GM21717 (cell line): ENCODE results near the gene NBL1.

Source experiments
- ATAC-seq: cut with Tn5 transposase; IDR thresholded peaks from one replicate; pipeline ENCODE4 v1.9.1; 2021; ENCODE audit warnings: mild to moderate bottlenecking, moderate library complexity; ENCODE audit not compliant: unreplicated experiment

The NBL1 gene

DNA sequence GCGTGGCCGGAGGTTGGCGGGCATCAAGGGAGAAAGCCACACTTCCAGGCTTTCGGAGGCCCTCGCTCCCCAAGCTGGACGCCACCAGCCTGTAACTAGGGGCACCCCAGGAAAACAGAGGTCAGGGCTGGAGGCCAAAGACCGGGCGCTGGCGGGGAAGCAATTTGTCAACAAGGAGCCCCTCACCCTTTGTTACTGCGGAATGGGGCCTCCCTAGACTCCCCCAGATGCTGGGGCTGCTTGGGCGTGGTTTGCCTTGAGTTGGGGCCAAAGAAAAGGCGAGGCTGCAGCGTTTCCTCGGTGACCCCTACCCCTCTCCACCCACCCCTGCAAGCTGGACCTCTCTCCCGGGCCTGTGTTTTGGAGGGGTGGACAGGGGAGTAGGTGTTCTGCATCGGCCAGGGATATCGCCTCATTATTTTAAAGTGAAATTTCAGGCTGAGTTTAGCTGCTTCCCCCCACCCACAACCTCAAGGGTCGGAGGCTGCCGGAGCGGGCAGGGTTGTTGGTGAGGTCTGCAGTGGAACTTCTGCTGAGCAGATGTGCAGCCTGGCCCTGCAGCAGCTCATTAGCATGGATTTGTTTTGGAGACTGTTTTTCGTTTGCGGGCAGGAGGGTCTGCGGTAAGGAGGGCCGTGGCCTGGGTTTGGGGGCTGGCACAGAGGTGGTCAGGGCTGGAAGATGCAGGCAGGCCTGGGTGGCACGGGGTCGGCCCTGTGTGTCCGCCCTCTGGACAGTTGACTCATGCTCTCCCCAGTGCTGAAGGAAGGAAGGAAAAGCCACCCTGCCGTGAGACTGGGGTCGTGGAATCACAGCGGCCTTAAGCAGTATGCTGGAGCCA, 1.5 kb downstream of the NBL1 start:
- no peak for ATAC-seq

GRCh38 chr1:19646377-19647319, 2.5 kb downstream of the NBL1 start:
- ATAC-seq: no peak

- no peak for ATAC-seq
These were observed 3.5 kb downstream of the NBL1 start for GRCh38 chr1:19647643-19648042.

GRCh38 chr1:19648239-19648638, 4.1 kb downstream of the NBL1 start:
- no peak for ATAC-seq

DNA sequence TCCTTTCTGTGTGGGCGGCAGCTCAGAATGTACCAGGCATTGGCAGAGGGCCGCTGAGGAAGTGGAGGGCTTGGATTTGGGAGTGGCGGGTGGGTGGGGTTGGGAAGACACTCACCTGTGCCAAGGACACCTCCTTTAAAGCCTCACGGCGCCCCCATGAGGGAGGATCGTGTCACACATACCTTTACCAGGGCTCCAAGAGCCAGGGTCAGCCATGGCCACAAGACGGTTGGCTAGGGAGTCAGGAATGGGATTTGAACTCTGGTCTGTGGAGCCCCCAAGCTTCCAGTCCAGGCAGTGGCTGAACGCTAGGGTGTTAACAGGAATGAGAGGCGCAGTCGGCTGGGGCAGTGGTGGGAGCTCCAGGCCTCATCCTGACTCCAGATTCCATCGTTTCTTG, 4.6 kb downstream of the NBL1 start:
- ATAC-seq: no peak

DNA sequence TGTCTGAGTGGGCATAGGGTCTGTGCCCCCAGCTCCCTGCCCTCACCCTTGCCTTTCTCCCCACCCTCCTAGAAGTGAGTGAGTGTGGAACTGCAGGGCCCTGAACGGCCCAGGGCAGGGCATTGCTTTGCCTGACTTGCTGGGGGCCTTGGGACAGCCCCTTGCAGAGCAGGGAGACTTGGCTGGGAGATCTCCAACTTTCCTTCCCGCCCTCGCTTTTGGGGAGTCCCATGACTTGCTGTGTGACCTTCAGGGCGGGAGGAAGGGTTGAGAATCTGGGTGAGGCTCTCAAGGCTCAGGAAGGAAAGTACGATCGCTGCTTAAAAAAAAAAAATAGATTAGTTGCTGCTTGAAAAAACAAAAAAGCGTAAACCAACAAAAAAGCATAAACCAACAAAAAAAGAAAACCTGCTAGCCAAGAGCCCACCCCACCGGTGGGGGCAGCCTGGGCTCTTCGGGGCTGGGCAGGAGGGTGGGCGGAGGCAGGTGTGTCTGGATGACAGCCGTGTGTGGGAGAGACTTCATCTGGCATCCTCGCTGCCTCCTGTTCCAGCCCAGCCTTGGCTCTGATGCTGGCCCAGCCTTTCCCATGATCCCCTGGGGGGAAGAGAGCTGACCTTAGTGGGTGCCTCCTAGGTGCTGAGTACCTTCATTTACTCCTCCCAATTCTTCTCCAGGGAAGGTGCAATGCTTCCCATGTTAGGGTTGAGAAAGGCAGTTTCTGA, 6.5 kb downstream of the NBL1 start:
- no peak for ATAC-seq

- no peak for ATAC-seq
These were observed 7.1 kb downstream of the NBL1 start for GRCh38 chr1:19651141-19651737.

DNA sequence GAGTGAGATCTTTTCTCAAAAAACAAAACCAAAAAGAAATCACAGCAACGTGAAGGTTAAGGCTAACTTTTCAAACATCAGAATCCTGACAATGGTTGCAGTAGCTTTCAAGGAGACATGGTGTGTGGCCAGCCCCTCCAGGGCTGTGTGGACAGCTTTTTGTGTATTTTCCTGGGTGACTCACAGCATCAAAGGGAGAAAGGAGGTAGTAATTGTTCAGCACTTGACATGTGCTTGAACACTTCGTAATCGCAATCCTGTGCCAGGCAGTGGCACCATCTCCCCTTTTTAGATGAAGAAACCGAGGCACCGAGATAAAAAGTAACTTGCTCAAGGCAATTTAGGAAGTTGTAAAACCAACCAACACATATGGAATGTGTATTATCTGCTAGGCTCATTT, 10.3 kb downstream of the NBL1 start:
- no peak for ATAC-seq

DNA sequence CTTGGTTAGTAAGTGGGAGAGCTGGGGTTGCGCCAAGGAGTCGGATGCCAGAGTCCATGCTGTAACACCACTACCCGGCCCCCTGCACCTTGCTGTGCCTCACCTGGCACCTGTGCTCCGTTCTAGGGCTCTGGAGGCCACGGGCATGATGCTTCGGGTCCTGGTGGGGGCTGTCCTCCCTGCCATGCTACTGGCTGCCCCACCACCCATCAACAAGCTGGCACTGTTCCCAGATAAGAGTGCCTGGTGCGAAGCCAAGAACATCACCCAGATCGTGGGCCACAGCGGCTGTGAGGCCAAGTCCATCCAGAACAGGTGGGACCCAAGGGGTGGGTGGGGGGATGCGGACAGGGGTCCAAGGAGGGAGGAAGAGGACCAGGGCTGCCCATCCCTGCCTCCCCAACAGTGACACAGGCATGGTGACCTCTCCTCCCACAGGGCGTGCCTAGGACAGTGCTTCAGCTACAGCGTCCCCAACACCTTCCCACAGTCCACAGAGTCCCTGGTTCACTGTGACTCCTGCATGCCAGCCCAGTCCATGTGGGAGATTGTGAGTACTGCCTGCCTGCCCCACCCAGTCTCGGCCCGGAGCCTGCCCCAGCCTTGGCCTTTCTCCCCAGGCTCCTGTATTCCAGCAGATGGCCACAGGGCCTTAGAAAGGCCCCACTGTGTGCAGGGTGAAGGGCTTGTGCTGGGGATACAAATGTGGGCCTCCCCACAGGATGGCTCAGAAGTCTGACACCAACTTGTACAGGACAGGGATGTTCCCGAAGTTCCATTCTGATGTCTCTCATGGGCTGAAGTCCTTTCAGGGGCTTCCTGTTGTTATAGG, 11.0 kb downstream of the NBL1 start:
- ATAC-seq: no peak

DNA sequence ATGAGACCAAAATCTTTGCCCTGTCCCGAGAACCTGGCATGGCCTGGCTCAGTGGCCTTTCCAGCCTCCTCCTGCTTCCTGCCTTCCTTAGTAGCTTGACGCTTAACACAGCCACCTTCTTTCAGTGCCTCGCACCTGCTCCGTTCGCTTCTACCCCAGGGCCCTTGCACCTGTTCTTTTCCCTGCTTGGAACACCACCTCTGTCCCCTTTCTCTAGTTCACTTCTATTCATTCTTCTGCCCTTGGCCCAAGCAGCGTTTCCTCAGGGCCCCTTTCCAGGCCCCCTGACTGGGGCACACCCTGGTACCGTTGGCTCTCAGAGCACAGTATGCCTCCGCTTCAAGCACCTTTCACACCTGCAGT, 11.6 kb downstream of the NBL1 start:
- ATAC-seq: no peak

DNA sequence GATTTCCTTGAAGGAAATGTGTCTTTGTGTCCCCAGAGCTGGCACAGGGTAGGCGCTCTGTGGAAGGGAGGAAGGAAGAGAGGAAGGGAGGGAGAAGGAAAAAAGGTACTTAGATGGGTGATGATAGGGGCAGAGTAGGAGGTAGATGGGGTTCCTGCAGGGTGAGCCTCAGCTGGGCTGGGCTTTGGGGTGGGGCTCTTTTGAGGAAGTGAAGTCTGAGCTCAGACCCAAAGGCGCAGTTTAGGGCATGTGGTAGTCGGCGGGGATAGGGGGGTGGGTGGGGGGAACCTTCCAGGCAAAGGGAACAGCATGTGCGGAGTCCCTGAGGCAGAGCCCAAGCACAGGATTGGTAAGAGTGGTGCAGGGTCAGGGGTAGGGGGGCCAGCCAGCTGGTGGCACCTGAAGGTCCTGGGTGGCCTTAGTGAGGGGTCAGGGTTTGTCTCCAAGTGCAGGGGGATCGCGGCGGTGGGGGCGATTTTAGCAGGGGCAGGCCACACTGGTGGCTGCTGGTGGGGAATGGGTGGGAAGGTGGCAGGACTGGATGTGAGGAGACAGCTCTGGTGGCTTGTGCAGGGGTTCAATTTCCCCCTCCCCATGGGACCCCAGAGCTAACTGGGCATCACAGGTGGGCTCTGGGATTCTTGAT, 12.1 kb downstream of the NBL1 start:
- ATAC-seq: no peak

DNA sequence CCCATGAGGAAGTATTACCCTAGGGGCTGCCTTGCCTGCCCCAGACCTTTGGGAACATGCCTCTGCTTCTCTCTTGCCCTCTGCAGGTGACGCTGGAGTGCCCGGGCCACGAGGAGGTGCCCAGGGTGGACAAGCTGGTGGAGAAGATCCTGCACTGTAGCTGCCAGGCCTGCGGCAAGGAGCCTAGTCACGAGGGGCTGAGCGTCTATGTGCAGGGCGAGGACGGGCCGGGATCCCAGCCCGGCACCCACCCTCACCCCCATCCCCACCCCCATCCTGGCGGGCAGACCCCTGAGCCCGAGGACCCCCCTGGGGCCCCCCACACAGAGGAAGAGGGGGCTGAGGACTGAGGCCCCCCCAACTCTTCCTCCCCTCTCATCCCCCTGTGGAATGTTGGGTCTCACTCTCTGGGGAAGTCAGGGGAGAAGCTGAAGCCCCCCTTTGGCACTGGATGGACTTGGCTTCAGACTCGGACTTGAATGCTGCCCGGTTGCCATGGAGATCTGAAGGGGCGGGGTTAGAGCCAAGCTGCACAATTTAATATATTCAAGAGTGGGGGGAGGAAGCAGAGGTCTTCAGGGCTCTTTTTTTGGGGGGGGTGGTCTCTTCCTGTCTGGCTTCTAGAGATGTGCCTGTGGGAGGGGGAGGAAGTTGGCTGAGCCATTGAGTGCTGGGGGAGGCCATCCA, 12.8 kb downstream of the NBL1 start:
- no peak for ATAC-seq

GRCh38 chr1:19657511-19657910, 13.4 kb downstream of the NBL1 start:
- no peak for ATAC-seq

DNA sequence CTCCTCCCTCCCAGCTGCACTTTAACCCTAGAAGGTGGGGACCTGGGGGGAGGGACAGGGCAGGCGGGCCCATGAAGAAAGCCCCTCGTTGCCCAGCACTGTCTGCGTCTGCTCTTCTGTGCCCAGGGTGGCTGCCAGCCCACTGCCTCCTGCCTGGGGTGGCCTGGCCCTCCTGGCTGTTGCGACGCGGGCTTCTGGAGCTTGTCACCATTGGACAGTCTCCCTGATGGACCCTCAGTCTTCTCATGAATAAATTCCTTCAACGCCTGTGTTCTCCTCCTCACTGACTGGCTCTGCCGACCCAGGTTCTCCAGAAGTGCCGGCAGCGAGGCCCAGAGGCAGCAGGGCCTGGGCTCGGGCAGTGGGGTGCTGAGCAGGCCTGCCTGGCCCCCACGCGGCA, 14.1 kb downstream of the NBL1 start:
- ATAC-seq: no peak

DNA sequence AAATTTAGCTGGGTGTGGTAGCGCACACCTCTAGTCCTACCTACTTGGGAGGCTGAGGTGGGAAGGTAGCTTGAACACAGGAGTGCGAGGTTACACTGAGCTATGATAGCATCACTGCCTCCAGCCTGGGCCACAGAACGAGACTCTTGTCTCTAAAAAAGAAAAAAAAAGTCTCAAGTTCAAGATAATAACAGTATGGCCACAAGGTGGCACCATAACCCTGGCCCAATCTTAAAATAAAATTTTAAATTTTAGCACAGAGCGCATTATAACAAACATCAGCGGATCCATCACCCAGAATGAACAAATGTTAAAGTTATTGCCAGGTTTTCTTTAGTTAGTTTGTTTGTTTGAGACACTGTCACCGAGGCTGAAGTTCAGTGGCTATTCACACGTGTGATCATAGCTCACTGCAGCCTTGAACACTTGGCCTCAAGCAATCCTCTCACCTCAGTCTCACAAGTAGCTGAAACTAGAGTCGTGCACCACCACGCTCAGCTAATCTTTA, 17.7 kb downstream of the NBL1 start:
- ATAC-seq: no peak

GRCh38 chr1:19662313-19662712, 18.2 kb downstream of the NBL1 start:
- ATAC-seq: no peak

- no peak for ATAC-seq
These were observed 20.5 kb downstream of the NBL1 start, which contains the start of gene HTR6 for GRCh38 chr1:19664453-19665185. Gene HTR6 (plus strand): TSS chr1:19664875. CDS start chr1:19665754, 879 bp downstream.

DNA sequence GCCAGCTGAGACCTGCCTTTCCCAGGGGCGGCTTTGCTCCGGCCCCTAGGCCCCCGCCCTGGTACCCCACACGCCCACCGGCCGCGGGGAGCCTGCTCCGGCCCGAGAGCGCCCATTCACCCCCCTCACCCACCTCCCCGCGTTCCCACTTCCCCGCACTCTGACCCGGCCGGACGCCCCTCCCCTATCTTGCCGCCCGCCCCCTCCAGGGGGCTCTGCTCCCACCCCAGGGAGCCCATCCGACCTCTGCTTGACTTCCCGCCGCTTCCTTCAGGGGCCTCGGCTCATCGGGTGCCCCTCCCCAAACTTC, 21.0 kb downstream of the NBL1 start:
- ATAC-seq: no peak
